Amygdala (tissue), 56 donors: ENCODE measurements around the gene PDLIM7.

Experiments
- DNase-seq, 56 donors: peaks; one replicate each; lab custom pipeline; 2025; lab: John Stamatoyannopoulos, UW

Gene PDLIM7

GRCh38 chr5:177508837-177509236 is 11.4 kb upstream of the PDLIM7 start:
- no peak for DNase-seq

DNA sequence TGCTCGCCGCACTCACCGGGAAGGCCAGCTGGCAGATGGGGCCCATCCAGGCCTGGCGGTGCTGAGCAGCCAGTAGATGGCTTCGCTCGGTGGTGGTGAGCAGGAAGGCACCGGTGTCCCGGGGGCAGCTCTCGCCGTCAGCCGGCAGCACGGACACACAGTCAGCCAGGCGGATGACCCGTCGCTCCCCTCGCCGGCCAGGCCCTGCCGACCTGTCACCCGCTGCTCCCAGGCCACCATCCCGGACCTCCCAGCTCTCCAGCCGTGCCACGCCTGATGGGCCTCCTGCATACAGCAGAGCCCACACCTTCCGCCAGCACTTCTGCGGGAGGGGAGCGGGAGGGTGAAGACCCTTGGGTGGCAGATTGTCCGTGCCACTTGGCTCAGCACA is 10.8 kb upstream of the PDLIM7 start:
- DNase-seq = no peak

DNA sequence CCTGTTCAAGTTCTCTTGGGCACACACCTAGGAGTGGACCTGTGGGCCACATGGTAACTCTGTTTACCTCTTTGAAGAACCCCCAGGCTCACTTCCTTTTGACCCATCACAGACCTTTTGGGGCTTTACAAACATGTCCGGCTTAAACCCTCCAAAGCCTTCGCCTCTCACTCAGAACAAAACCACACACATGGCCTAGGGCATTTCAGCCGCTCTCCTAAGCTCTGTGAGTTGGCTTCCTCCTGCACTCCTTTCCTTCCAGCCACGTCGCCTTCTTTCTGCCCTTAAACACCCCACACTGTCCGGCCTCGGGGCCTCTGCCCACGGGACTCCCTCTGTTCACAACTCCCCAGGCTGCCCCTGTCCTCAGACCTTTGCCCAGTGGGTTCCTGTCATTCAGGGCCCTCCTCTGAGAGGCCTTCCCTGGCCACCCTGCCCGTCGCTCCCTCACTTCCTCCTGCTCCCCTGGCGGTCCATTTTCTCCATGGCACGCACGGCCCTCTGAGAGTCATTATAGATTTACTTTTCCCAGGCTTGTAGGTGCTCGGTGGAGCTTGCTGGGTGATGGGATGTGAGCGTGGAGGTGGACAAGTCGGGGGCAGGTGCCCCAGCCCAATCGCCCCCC is 10.3 kb upstream of the PDLIM7 start:
- no peak for DNase-seq

GRCh38 chr5:177507165-177507564 is 9.8 kb upstream of the PDLIM7 start:
- DNase-seq = no peak

GRCh38 chr5:177505075-177505474 is 7.7 kb upstream of the PDLIM7 start:
- no peak for DNase-seq

GRCh38 chr5:177504086-177505056 is 7.0 kb upstream of the PDLIM7 start:
- no peak for DNase-seq

GRCh38 chr5:177503351-177504085 is 6.1 kb upstream of the PDLIM7 start:
- no peak for DNase-seq

GRCh38 chr5:177502886-177503285 is 5.5 kb upstream of the PDLIM7 start:
- no peak for DNase-seq

DNA sequence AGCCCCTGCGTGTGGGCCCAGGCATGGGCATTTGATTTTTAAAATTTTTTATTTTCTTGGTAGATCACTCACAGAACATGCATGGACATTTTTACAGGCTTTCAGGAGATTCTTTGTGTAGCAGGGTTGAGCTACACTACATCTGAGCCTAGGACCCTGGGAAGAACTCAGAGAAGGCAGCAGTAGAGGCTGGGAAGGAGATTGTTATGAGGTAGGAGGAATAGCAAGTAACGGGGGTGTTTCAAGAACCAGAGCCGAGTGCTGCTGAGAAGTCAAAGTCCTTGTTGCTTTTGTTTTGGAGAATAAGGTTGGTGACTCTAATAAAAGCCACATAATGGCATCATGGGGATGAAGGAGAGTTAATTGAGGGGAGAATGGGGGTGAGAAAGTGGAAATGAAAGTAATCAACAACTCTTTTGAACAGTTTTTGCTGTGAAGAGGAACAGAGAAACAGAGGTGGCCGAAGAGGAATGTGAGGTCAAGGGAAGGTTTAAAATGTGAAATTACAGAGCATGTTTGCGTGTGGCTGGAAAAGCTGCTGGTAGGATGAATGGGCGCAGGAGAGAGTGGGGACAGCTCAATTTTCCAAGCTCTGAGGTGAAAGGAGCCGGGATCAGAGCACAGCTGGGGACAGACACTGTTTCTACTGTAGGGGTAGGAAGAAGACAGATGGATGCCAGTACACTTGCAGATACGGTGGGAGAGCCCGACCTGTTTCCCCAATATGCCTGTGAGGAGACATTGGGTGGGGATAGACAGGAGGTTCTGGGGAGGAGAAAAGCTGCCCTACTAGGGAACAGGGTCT is 4.7 kb upstream of the PDLIM7 start:
- no peak for DNase-seq

GRCh38 chr5:177500685-177501522 is 3.5 kb upstream of the PDLIM7 start:
- peak in 55 of 56 donors; percentile 37 to 94 (median 71) for DNase-seq

DNA sequence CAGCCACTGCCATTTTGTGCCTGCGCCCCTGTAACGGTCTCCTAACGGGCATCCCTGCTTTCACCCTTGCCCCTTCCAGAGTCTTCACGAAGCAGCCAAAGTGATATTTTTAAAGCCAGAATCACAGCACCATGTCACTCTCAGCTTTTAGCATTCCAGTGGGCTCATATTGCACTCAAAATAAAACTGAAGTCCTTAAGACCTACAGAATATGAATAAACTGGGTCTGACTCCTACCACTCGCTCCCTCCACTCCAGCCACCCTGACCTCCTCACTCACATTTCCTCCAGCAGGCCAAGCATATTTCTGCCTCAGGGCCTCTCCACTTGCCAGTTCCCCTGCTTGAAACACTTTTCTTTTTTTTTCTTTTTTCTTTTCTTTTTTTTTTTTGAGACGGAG is 2.4 kb upstream of the PDLIM7 start:
- DNase-seq = no peak

GRCh38 chr5:177498013-177498787 is 796 bp upstream of the PDLIM7 start:
- DNase-seq = no peak

DNA sequence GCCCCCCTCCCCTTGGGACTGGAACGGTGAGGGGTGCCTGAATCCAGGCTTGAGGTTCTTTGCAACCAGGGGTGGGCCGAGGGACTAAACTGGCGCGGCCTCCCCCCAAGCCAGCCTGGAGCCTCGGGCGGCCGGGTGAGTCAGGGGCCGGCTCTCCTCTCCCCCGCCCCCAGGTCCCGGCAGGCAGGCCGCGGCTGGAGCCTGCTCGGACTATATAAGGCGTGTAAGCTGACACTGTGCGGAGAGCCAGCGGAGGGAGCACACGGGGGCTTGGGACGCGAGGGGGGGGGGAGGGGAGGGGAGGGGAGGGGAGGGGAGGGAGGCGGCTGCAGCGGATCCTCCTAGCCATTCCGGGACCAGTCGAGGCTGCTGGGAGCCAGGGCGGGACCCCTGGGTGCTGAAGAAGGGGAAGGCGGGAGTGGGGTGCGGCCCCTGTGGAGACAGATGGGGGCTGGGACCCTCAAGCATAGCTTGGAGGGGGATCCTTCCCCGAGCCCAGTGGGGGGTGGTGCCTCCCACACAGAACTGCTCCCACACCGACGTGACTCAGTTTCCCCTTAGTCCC is 595 bp downstream of the PDLIM7 start:
- peak in 1 of 56 donors; percentile 66 for DNase-seq

- no peak for DNase-seq
Observed at GRCh38 chr5:177496070-177496726, 1.2 kb downstream of the PDLIM7 start.

GRCh38 chr5:177495243-177496060 is 2.0 kb downstream of the PDLIM7 start:
- DNase-seq = no peak

DNA sequence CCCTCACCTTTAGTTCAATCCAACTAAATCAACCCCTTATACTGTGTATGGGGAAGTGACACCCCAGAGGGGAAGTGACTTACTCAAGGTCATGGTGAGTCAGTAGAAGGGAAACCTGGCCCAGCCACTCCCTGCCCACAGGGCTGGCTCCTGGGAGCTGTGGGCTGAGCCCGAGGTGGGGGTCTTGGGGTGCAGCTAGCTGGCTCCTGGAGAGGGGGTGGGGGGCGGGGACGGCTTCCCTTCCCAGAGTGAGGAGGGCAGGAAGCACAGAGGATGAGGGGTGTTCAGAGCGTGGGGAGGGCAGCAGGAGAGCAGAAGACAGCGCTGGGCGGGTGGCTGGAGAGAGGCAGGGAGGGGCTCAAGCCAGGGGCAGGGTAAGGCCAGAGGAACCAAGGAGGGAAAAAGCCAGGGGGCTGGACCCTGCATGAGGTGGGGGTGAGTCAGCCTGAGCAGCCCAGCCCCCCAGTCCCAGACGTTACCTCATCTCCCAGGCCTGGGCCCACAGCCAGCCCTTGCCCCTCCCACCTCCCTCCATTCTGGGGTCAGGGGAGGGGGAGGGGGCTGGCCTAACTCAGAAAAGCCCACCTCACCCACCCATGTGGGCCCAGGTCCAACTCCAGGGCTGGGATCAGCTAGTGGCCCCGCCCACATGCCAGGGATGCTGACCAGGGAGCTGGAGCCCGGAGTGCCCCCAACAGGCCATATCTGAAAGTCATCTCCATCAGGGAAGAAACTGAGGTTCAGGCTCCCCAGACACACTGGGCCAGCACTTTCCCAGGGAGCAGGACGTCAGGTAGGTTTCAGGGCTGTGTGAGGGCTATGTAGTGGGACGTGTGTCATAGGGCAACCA is 2.8 kb downstream of the PDLIM7 start:
- DNase-seq = peak in 5 of 56 donors; percentile 9 to 69 (median 17)
